Activated T-cell treated with anti-CD3 and anti-CD28 coated beads for 48 hours (primary cell): Measurements from ENCODE around the gene PIM2.

ENCODE experiments used
- DNase-seq: peaks from one replicate; pipeline ENCODE4 v3.0.0-alpha.2; 2020; ENCODE audit warnings: low read depth

PIM2 gene

DNA sequence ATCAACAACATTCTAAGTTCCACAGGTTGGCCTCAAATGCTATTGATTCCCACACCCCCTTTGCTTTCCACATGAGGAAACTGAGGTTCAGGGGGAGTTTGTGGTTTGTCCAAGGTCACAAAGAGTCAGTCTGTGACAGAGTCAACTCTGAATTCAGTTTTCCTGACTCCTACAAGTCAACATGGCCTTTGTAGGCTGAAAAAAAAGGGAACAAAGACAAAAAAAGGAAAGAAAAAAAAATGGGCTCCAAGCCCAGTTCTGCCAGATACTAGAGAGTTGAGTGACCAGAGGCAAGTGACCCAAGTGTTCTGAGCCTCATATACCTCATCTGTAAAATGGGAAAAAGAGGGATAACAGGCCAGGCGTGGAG lies 16.5 kb upstream of the PIM2 start:
- DNase-seq = no peak

DNA sequence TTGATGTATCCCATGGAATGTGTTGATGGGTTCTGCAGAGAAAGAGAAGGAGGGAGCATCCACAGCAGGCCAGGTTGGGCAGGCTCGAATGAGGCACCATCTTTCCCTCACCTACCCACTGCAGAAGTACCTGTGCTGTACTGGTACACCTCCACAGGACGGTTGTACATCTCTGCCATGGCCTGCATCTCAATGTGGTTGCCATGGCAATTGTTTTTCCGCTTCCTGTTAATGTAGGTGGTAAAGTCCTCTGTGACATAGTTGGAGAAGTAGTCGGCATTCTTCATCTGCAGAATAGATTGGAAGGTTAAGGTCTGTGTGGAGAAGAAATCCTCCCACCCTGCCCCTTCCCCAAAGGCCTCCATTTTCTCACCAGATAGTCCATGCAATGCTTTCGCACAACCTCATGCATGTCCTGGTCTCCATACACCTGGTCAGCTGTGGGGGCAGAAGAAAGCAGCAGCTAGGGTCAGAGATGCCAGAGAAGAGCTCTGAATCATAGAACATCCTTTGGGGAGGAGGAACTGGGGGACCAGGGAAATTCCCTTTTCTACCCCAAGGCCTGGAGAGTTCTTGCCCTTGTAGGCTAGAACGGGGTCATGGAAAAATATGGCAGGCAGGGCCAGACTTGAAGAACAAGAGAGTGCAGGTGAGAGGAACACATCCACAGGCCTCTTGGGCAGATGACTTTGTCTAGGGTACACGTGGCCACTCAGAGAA lies 15.9 kb upstream of the PIM2 start:
- no peak for DNase-seq

DNA sequence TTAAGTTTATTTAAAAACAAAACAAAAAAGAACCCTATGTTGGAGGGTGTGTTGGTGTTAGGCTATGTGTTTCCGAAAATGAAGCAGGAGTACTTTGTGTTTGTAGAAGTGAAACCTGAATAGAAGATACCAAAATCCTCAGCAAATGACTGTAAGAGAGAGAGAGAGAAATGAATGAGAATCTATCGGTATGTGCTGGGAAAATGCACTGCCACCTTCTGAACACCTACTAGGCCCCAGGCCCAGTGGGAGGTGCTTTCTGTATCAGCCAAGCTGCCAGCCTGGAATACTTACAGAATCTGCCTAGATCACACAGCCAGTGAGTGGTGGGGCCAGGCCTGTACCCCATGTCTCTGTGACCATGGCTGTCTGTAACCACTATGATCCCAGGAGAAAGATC lies 14.9 kb upstream of the PIM2 start:
- DNase-seq = no peak

DNA sequence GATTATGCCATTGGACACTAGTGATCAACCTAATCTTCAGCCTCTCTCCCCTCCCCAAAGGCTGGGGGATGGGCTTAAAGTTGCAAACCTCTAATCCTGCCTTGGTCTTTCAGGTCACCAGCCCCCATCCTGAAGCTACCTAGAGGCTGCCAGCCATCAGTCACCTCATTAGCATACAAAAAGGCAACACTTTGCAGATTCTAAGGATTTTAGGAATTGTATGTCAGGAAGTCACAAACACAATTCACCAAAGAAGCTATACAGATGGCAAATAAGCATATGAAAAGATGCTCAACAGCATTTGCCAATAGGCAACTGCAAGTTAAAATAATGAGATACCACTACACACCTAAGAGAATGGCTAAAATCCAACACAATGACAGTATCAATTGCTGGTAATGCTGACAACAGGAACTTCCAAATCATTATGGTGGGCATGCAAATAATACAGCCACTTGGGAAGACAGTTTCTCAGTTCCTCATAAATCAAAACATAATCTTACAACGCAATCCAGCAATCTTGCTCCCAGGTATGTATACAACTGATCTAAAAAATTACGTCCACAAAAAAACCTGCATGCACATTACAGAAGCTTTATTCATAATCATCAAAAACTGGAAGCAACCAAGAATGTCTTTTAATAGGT lies 9.0 kb upstream of the PIM2 start:
- DNase-seq = no peak

DNA sequence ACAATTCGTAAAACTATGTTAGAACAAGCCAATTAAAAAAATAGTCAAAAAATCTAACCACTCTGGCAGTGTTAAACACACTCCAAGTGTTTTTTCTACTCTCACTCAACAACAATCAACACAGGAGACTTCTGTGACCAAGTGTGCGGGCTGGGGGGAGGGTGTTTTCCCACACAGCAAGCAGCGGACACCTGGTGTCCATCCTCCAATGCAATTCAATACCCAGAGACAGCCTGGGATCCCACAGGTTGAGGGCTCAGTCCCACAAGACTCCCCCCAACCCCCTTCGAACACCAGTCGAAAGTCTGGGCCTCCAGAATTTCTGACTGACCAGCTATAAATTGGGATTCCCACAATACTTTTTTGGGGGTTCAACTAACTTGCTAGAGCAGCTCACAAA lies 8.3 kb upstream of the PIM2 start:
- DNase-seq = no peak

DNA sequence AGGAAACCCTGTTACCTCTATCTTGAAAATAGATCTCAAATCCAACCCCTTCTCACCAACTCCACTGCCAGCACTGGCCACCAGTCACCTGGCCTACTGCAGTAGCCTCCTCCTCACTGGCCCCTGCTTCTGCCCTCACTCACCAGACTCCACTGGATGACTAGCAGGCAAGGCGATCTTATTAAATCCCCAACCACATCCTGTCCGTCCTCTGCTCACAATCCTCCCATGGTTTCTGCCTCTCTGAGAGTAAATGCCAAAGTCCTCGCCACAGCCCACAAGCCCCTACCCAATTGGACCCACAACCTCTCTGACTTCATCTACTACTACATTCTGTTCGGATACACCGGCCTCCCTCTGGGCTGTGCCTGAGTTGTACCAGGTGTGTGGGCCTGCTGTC lies 5.4 kb upstream of the PIM2 start:
- DNase-seq = no peak

DNA sequence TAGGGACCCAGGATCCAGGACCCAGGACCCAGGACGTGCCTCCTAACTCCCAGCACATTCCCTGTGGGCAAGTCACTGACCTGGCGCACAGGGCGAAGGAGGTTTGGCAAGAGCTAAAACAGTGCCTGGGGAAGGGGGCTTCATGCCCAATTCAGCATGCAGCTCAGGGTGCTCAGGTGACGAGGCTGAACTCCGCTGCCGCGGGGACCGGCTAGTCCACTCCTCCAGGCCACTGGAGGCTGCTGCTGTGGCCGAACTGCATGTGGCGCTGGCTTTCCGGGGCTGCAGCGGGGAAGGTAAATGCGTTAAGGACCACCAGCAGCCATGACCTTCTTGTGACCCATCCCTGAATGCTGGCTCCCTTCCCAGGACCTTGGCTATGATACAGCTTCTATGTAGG lies 4.9 kb upstream of the PIM2 start:
- DNase-seq = no peak

DNA sequence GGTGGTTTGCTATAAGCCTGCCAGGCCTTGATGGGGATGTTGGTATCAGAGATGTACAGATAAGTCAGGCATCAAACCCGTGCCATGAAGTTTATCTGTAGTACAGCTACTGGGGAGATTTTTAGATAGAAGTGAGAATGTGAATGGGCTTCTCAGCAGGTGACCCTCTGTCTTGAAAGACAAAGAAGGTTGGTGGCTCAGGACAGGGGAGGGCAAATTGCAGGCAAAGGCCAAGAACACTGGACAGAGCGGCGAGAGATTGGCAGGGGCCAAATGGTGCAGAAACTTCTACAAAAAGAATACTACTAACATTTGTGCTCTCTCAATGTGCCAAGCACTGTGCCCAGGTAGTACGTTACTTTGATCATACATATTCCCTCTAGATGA lies 1.9 kb upstream of the PIM2 start:
- no peak for DNase-seq

DNA sequence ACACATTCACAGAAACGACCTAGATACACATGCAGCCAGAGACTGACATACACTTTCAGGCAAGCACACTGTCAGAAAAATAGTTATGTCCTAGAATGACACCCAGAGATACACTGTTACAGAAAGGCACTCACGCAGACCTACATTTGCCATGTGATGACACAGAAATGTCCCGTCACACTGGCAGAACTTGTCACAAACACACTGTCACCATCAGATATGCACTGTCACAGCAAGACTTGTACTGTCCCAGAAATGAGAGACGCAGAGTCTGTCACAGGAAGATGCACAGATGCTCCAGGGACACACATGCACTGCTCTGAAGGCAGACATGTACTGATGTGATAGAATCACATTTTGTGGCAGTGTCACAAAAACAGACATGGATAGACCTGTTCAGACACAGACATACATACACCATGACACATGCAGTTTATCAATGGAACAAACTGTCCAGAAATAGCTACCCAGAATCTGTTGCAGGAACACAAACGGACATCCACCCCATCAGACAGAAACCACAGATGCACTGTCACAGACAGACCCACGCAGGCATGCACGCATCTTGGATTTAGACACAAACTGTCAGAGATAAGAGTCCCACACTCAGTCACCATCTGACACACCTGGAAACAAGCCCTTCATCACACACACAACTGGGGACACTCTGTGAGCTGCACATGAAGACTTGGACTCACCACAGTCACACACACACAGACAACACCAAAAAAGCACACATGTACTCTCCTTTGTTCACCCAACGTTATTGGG lies 1.3 kb upstream of the PIM2 start:
- DNase-seq = no peak

DNA sequence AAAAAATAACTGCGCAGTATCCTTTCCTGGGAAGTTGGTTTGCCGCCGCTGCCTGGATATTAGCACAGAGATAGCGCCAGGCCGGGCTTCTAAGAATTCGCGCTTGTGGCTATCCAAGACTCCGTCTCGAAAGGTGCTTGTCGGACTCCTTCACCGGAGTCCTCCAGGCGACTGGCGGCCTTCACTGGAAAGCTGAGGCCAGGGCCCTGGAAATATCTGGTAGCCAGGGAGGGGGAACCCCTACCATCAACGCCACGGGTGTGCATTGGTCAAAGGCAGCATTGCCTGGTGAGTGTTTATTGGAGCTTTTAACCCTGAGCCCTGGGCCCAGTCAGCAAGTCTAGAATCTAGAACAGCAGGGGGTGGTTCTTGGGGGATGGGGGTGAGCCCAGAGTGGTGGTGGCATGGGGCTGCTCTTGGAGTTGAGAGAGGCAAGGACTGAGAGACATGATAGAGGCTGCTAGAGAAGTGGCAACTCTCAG lies 577 bp upstream of the PIM2 start:
- DNase-seq = no peak

DNA sequence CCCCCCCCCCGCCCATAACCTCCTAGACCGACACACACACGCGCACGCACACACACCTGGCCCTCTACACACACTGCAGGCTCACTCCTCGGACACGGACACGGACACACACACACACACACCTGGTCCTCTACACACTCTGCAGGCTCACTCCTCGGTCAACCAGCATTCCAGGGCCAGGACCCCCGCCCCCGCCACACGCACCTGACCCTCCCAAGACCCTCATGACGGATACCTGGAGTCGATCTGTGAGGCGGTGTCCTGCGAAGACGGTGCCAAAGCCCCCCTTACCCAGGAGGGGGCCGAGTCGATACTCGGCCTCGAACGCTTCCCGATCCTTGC lies 552 bp downstream of the PIM2 start:
- DNase-seq = no peak

DNA sequence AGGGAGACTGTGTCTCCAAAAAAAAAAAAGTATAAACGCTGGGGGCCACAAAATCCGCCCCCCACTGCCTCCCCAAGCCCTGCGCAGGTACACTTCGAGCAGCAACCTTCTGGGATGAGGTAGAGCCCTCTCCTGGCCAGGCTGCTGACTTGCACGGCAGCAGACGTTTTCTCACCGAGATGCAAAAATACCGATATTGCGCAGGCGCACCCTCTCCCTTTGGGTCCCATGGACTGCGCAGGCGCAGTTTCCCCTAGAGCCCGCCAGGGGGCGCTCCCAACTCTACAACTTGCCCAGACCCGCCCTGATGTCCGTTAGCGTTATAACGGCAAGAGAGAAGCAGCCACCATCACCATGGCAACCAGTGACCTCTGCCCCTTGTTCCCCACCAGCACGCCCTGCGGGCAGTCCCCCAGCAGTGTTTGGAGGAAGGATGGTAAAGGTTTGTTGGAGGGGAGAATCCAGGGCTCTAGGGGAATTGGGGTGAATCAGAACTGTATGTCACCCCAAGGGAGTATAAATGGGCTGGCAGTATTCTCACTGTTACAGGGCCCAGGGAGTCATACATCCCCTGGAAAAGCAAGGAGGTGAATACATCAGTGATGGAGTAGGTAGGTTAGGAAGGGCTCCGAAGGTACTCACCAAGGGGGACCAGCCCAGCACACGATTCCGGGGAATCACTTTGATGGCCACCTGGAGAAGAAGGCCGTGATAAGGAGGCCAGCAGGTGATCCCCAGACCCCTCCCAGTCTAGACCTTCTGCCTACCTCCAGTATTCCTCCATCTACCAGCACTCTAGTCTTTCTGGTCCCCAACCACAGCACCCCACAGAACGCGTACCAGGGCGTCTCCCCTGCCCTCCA lies 1.5 kb downstream of the PIM2 start:
- peak; percentile 78 for DNase-seq

DNA sequence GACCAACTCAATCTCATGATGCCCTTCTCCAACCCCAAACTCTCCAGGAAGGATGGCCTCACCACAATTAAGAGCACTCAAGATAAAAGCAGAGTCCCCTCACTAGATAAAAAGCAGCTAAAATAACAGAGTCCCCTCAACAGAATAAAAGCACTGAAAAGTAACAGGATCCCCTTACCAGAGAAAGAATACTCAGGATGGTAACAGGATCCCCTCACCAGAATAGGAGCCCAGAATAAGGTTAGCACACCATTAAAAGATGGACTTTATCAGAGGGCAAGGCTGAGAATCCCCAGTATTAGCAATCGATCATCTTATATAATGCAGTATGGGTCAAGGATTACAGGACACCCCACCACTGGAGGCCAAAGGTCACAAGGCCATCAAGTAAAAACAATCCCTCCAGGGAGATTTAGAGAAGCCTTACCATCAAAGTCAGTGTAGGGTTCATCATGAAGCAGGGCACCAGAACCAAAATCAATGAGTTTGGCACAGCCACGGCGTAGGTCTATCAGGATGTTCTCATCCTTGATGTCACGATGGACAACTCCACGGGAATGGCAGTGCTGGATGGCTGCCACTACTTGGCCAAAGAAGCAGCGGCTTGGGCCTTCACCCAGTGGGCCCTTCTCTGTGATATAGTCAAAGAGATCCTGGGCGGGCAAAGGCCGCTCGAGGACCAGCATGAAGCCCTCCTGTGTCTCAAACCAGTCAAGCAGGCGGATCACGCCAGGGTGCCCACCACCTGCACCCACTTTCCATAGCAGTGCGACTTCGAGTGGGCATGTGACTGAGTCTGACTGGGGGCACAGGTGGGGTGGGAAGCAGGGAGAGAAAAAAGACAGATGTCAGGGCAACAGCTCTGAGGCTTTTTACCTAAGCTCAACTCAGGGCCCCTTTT lies 4.0 kb downstream of the PIM2 start:
- DNase-seq = no peak

DNA sequence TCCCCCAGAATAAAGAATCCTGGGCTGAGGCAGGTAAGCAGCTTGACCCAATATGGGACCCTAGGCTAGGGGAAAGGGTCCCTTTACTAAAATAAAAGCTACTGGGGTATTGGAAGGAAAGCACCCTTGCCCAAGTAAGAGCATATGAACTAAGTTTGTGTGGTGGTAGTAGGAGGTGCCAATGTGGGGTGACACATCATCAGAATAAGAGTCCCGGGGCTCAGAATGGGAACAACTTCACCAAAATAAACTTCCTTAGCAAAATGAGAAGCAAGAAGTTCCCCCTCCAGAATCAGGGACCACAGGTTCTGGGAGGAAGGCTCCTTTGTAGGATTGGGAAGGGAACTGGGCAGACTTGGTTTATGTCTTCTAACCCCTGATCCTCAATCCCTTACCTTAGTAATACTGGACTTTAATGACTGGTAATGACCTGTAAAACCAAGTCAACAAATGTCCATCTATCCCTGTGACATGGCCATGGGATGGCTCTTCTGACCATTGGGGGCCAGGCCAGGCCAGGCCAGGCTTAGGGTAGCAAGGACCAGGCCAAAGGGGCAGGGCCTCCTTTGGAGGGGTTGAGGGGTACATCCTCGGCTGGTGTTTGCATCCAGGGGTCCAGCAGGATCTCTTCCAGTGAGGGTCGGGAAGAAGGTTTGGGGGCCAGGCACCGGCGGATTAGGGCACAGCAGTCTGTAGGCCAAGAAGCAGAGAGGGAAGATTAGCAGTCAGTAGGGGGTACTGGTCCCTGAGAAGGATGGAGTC lies 5.0 kb downstream of the PIM2 start:
- no peak for DNase-seq

DNA sequence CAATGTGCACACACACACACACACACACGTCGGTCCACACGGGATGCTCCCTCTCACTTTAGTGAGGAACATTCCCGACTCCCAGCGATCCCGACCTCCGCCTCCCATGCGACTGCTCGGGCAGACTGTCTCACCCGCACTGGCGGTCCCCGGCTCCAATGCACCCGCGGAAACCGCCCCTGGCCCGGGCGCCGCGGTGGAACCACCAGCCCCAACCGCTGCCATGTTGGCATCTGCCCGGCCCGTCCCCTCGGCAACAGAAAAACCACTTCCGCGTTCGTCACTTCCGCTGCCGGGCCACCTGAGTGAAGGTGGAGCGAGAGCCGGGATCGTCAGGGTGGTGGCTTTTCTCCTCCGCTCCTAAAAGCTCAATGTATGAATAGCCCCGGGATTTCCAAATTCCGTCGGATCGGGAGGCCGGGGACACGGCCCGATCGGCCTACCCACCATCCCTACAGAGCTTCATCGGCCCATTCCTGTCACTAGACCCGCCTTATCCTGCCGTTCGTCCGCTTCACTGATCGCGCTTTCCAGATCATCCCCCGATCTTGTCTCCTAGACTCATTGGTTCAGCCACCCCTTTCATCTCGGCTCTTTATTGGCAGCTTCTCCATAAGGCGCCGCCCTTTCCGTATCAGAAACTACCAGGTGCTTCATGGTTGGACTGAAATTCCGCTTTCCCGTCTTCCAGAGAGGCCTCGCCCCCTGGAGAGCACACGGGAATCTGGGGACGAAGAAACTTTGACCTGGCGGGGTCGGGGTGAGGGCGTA lies 7.2 kb downstream of the PIM2 start, which contains the start of gene SLC35A2:
Gene SLC35A2, minus strand, starts transcription at position 235 of the 771 bp plus-strand sequence. Its CDS starts 10 bp downstream, at position 225.
- DNase-seq = peak; percentile 80

DNA sequence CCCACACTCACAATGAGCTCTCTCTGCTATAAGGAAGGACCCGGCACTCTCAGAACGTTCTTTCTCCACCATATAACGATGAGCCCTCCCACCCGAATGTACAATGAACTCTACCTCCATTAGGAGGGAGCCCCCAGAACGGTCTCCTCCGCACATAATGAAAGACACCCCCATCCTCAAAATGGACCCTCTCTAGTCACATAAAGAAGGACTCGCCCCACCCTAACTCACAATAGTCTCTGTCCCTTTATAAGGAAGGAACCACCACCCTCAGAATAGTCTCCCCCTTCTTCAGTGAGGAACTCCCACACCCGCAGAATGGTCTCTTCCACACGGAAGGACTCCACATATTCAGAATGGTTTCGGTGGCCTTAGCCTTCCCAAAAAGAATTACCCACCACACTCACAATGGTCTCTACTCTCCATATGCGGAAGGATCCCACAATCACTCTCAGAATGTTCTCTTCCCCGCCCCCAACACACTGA lies 7.9 kb downstream of the PIM2 start:
- no peak for DNase-seq

DNA sequence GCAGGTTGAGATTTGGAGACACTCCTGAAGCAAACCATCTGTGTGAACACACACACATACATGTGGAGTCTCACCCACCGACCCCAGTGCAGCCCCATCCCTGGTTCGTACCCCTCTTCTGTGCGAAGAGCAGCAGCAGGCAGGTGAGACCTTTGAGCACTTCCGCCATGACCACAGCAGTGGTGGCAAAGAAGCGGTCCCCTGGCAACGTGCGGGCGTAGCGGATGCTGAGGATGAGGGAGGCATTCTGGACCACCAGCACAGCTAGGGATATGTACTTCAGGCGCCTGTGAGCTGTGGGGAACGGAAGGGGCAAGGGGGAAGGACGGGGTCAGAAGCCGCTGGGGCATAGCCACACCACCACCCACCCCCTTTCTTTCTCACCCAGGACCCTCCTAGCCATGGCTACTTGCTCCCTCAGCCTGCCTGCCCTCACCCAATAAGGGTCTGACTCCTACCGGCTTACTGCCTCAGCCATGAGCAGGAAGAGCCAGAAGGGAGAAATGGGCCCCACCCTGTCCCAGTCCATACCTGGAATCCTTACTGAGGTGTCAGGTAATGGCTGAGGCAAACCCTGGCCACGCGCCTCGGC lies 9.0 kb downstream of the PIM2 start:
- DNase-seq = no peak

DNA sequence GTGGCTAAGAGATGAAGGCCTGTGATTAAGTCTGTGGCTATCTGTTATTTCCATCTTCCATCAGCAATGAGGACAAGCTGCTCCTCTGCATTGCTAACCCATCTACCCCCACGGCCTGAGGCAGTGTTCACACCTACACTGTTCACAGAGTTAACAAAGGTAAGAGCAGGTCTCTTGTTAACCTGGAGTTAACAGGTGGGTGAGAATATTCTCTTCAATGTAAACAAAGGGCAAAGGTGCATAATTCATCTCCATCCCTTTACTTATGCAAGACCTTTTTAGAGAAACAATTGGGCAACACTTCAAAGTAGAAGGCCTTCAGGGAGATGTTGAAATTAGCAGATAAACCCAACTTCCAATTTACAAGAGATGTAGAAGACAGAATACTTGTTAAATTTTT lies 10.2 kb downstream of the PIM2 start:
- DNase-seq = no peak
